GM12878 (cell line): ENCODE measurements around the gene RFX3. TPM values are rescaled to one million over a fixed set of nuclear protein-coding genes. Genes with fewer than 3 reads are reported as not detected.

ENCODE experiments used
- BACH1 ChIP-seq: fragments of 450-650 bp; IDR thresholded peaks from 2 replicates; pipeline ENCODE4 v1.6.1; 2017; ENCODE audit warnings: mild to moderate bottlenecking, borderline replicate concordance
- BMI1 ChIP-seq: fragments of 450-650 bp; IDR thresholded peaks from 2 replicates; pipeline ENCODE4 v1.6.1; 2016; ENCODE audit warnings: mild to moderate bottlenecking, moderate library complexity, borderline replicate concordance
- CHD1 ChIP-seq: IDR thresholded peaks from 2 replicates; pipeline ENCODE4 v1.6.1; 2012; ENCODE audit warnings: low read depth, low read length, improper control_type of control experiment
- CHD2 ChIP-seq: IDR thresholded peaks from 2 replicates; pipeline ENCODE4 v1.6.1; 2011; ENCODE audit warnings: low read depth, low read length, improper control_type of control experiment, borderline replicate concordance
- DPF2 ChIP-seq: fragments of 450-650 bp; IDR thresholded peaks from 2 replicates; pipeline ENCODE4 v1.6.1; 2017; ENCODE audit warnings: mild to moderate bottlenecking
- EGR1 ChIP-seq, 2 experiments: IDR thresholded peaks; 1 replicate in 1 of 2; 2 replicates in 1 of 2; pipeline ENCODE4 v1.6.1; 2011 to 2012; ENCODE audit warnings: low read depth in 2 of 2, low read length in 2 of 2, borderline replicate concordance in 1 of 2, mild to moderate bottlenecking in 1 of 2, moderate library complexity in 1 of 2
- GABPA ChIP-seq: IDR thresholded peaks from 2 replicates; pipeline ENCODE4 v1.6.1; 2014; ENCODE audit warnings: antibody characterized with exemption, low read depth, mild to moderate bottlenecking, inconsistent platforms
- IKZF2 ChIP-seq, 2 experiments: fragments of 450-650 bp; IDR thresholded peaks; 2 replicates each; pipeline ENCODE4 v1.6.1; 2017; ENCODE audit warnings: mild to moderate bottlenecking in 2 of 2, moderate library complexity in 2 of 2
- NR2C1 ChIP-seq: fragments of 450-650 bp; IDR thresholded peaks from 2 replicates; pipeline ENCODE4 v1.6.1; 2017; ENCODE audit warnings: antibody characterized with exemption, mild to moderate bottlenecking, moderate library complexity
- NRF1 ChIP-seq: conservative IDR thresholded peaks from 2 replicates; pipeline ENCODE4 v1.6.1; 2011; ENCODE audit warnings: mild to moderate bottlenecking, low read depth, low read length, improper control_type of control experiment
- POU2F2 ChIP-seq: IDR thresholded peaks from 3 replicates; pipeline ENCODE4 v1.6.1; 2011; ENCODE audit warnings: low read depth, mild to moderate bottlenecking, low read length, borderline replicate concordance
- SIN3A ChIP-seq: IDR thresholded peaks from 2 replicates; pipeline ENCODE4 v1.6.1; 2012; ENCODE audit warnings: low read depth, low read length, improper control_type of control experiment
- SMAD1 ChIP-seq: fragments of 450-650 bp; IDR thresholded peaks from 2 replicates; pipeline ENCODE4 v1.6.1; 2018; ENCODE audit warnings: mild to moderate bottlenecking, low read depth; ENCODE audit not compliant: partially characterized antibody
- SP1 ChIP-seq: IDR thresholded peaks from one replicate; pipeline ENCODE4 v1.6.1; 2011; ENCODE audit warnings: low read depth, low read length
- SREBF2 ChIP-seq: IDR thresholded peaks from 2 replicates; pipeline ENCODE4 v1.6.1; 2012; ENCODE audit warnings: mild to moderate bottlenecking, low read length
- TCF12 ChIP-seq: IDR thresholded peaks from 2 replicates; pipeline ENCODE4 v1.6.1; 2011; ENCODE audit warnings: low read depth, mild to moderate bottlenecking, low read length
- polyA plus RNA-seq, 11 experiments: library from polyadenylated mRNA; depleted of rRNA in 4 of 11; unstranded in 6 of 11; stranded (reverse) in 5 of 11; fragments of >200 nt; fragmentation: Nextera tagmentation in 4 of 11; fragmentation: Illumina TruSeq in 1 of 11; extraction: Ambion mirVana in 4 of 11; extraction: Trizol in 1 of 11; gene quantifications; 1 replicate in 1 of 11; 2 replicates in 10 of 11; pipeline versions ENCODE4 v1.2.1 to v1.2.3, GENCODE V29; 2011 to 2016; ENCODE audit warnings: inconsistent platforms in 2 of 11, missing spikeins in 2 of 11, low read depth in 1 of 11
- total RNA-seq, 4 experiments: library from RNA; depleted of rRNA in 3 of 4; stranded (reverse); fragments of >200 nt in 3 of 4; fragmentation: Illumina TruSeq in 1 of 4; extraction: Trizol in 1 of 4; gene quantifications; 2 replicates each; pipeline versions ENCODE4 v1.2.1 to v1.2.3, GENCODE V29; 2013 to 2021
- TF ChIP-seq, protein P1 (sequence below): fragments of 450-650 bp; IDR thresholded peaks from 2 replicates; pipeline ENCODE4 v1.6.1; 2017; ENCODE audit warnings: mild to moderate bottlenecking, moderate library complexity
- TF ChIP-seq, protein P2 (sequence below): IDR thresholded peaks from 2 replicates; pipeline ENCODE4 v1.6.1; 2012; ENCODE audit warnings: low read length, inconsistent platforms
- TF ChIP-seq, protein P3 (sequence below): fragments of 450-650 bp; formaldehyde crosslinking; IDR thresholded peaks from 2 replicates; pipeline ENCODE4 v1.4.0; 2020; ENCODE audit warnings: mild to moderate bottlenecking, moderate library complexity
- TF ChIP-seq, protein P4 (sequence below): IDR thresholded peaks from 2 replicates; pipeline ENCODE4 v1.6.1; 2012; ENCODE audit warnings: low read depth, low read length, improper control_type of control experiment

The RFX3 gene
- total and polyA plus RNA-seq, 10 of the 15 experiments (the other 5 are each of a cell fraction or from before 2014, with no cell fraction given) = 1.2 to 26.4 (median 6.7) TPM

DNA sequence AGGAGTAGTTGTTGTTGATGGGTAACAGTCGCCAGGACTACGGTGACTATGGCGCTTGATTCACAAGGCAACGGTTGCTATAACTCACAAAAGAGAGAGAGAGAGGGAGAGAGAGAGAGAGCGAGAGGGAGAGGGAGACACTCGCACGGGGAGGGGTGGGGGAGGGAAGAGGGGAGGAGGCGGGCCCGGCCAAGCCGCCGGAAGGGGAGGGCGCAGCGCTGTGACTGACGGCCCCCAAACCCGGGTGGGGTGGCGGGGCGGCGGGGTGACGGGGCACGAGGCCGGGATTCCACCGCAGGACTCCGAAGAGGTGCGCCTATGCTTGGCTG, at the start of gene RFX3 (continued):
- peak; percentile 52; the same call in 1 of the 2 replicates for TF ChIP-seq CHD2
- TF ChIP-seq, protein P1, sequence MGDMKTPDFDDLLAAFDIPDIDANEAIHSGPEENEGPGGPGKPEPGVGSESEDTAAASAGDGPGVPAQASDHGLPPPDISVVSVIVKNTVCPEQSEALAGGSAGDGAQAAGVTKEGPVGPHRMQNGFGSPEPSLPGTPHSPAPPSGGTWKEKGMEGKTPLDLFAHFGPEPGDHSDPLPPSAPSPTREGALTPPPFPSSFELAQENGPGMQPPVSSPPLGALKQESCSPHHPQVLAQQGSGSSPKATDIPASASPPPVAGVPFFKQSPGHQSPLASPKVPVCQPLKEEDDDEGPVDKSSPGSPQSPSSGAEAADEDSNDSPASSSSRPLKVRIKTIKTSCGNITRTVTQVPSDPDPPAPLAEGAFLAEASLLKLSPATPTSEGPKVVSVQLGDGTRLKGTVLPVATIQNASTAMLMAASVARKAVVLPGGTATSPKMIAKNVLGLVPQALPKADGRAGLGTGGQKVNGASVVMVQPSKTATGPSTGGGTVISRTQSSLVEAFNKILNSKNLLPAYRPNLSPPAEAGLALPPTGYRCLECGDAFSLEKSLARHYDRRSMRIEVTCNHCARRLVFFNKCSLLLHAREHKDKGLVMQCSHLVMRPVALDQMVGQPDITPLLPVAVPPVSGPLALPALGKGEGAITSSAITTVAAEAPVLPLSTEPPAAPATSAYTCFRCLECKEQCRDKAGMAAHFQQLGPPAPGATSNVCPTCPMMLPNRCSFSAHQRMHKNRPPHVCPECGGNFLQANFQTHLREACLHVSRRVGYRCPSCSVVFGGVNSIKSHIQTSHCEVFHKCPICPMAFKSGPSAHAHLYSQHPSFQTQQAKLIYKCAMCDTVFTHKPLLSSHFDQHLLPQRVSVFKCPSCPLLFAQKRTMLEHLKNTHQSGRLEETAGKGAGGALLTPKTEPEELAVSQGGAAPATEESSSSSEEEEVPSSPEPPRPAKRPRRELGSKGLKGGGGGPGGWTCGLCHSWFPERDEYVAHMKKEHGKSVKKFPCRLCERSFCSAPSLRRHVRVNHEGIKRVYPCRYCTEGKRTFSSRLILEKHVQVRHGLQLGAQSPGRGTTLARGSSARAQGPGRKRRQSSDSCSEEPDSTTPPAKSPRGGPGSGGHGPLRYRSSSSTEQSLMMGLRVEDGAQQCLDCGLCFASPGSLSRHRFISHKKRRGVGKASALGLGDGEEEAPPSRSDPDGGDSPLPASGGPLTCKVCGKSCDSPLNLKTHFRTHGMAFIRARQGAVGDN = no peak
- 0 out of 2 replicates have a peak, but pooled peaks have one; percentile 11 for TF ChIP-seq SREBF2
- TF ChIP-seq, protein P2, sequence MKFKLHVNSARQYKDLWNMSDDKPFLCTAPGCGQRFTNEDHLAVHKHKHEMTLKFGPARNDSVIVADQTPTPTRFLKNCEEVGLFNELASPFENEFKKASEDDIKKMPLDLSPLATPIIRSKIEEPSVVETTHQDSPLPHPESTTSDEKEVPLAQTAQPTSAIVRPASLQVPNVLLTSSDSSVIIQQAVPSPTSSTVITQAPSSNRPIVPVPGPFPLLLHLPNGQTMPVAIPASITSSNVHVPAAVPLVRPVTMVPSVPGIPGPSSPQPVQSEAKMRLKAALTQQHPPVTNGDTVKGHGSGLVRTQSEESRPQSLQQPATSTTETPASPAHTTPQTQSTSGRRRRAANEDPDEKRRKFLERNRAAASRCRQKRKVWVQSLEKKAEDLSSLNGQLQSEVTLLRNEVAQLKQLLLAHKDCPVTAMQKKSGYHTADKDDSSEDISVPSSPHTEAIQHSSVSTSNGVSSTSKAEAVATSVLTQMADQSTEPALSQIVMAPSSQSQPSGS = no peak
- peak; percentile 73; the same call in 1 of the 3 replicates for TF ChIP-seq POU2F2
- TF ChIP-seq IKZF2 (IDR thresholded peaks at IDR 0.05) = peak in 1 of 2 experiments; percentile 10; a peak in 1 of 4 replicates
- TF ChIP-seq CHD1 = no peak
- TF ChIP-seq, protein P3, sequence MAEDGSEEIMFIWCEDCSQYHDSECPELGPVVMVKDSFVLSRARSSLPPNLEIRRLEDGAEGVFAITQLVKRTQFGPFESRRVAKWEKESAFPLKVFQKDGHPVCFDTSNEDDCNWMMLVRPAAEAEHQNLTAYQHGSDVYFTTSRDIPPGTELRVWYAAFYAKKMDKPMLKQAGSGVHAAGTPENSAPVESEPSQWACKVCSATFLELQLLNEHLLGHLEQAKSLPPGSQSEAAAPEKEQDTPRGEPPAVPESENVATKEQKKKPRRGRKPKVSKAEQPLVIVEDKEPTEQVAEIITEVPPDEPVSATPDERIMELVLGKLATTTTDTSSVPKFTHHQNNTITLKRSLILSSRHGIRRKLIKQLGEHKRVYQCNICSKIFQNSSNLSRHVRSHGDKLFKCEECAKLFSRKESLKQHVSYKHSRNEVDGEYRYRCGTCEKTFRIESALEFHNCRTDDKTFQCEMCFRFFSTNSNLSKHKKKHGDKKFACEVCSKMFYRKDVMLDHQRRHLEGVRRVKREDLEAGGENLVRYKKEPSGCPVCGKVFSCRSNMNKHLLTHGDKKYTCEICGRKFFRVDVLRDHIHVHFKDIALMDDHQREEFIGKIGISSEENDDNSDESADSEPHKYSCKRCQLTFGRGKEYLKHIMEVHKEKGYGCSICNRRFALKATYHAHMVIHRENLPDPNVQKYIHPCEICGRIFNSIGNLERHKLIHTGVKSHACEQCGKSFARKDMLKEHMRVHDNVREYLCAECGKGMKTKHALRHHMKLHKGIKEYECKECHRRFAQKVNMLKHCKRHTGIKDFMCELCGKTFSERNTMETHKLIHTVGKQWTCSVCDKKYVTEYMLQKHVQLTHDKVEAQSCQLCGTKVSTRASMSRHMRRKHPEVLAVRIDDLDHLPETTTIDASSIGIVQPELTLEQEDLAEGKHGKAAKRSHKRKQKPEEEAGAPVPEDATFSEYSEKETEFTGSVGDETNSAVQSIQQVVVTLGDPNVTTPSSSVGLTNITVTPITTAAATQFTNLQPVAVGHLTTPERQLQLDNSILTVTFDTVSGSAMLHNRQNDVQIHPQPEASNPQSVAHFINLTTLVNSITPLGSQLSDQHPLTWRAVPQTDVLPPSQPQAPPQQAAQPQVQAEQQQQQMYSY (CRISPR knock-in tag) = no peak
- TF ChIP-seq GABPA = no peak; the same call in 1 of the 2 replicates
- peak; percentile 97 for TF ChIP-seq SIN3A
- TF ChIP-seq SP1 = peak; percentile 49
- TF ChIP-seq DPF2 = no peak
- no peak for TF ChIP-seq NR2C1
- TF ChIP-seq EGR1 (IDR thresholded peaks at IDR 0.05; ENCODE audit: borderline replicate concordance in 1 of 2, low read depth in 2 of 2, low read length in 2 of 2) = peak in 1 of 2 experiments; percentile 55; a peak in 1 of 3 replicates
- TF ChIP-seq NRF1 = no peak
- TF ChIP-seq, protein P4, sequence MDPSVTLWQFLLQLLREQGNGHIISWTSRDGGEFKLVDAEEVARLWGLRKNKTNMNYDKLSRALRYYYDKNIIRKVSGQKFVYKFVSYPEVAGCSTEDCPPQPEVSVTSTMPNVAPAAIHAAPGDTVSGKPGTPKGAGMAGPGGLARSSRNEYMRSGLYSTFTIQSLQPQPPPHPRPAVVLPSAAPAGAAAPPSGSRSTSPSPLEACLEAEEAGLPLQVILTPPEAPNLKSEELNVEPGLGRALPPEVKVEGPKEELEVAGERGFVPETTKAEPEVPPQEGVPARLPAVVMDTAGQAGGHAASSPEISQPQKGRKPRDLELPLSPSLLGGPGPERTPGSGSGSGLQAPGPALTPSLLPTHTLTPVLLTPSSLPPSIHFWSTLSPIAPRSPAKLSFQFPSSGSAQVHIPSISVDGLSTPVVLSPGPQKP = no peak; the same call in 1 of the 2 replicates
- no peak for TF ChIP-seq BACH1
- 0 out of 2 replicates have a peak, but pooled peaks have one; percentile 8 for TF ChIP-seq TCF12
- peak; percentile 97 for TF ChIP-seq BMI1
- no peak for TF ChIP-seq SMAD1
